Measurements from ENCODE around the gene PHF24. TPM values are rescaled to one million over a fixed set of nuclear protein-coding genes. Genes with fewer than 3 reads are reported as not detected.

PHF24 gene
- total RNA-seq, 1 experiment from 2014 or later, result not detected

- no peak for DNase-seq (ENCODE audit: low read depth in 1 of 2, low spot score in 2 of 2)
- Histone ChIP-seq H3K4me3 (no peak overlapping the region), H3K27ac (no peak overlapping the region), H3K4me1 (replicated peaks) (no peaks in the 10 kb centered on the region), H3K36me3 (no peaks in the 10 kb centered on the region), H3K9me3 (replicated peaks) (no peaks in the 10 kb centered on the region), H3K27me3 (replicated peaks) (peaks cover 18% of the 10 kb centered on the region)
Measured at GRCh38 chr9:34963552-34963951, 5.5 kb downstream of the PHF24 start.

- DNase-seq (ENCODE audit: low read depth in 1 of 2, low spot score in 2 of 2), result no peak
- peaks cover 21% of the 10 kb centered on the region for H3K27me3 ChIP-seq (replicated peaks)
- H3K4me1 ChIP-seq (replicated peaks), result no peaks in the 10 kb centered on the region
- H3K27ac ChIP-seq, result no peak overlapping the region
- no peaks in the 10 kb centered on the region for H3K9me3 ChIP-seq (replicated peaks)
- H3K4me3 ChIP-seq, result no peak overlapping the region
- H3K36me3 ChIP-seq, result no peaks in the 10 kb centered on the region
Measured at GRCh38 chr9:34964458-34964857, 6.4 kb downstream of the PHF24 start.

GRCh38 chr9:34971146-34971811, 13.2 kb downstream of the PHF24 start:
- no peaks in the 10 kb centered on the region for H3K4me1 ChIP-seq (replicated peaks)
- no peak overlapping the region for H3K27ac ChIP-seq
- H3K27me3 ChIP-seq (replicated peaks), result peaks cover 12% of the 10 kb centered on the region
- H3K4me3 ChIP-seq, result no peak overlapping the region
- H3K9me3 ChIP-seq (replicated peaks), result no peaks in the 10 kb centered on the region
- DNase-seq (ENCODE audit: low read depth in 1 of 2, low spot score in 2 of 2), result no peak
- no peaks in the 10 kb centered on the region for H3K36me3 ChIP-seq

GRCh38 chr9:34974664-34975063, 16.6 kb downstream of the PHF24 start:
- no peaks in the 10 kb centered on the region for H3K36me3 ChIP-seq
- no peak for DNase-seq (ENCODE audit: low read depth in 1 of 2, low spot score in 2 of 2)
- H3K27me3 ChIP-seq (replicated peaks), result no peaks in the 10 kb centered on the region
- H3K27ac ChIP-seq, result no peak overlapping the region
- no peak overlapping the region for H3K4me3 ChIP-seq
- no peaks in the 10 kb centered on the region for H3K9me3 ChIP-seq (replicated peaks)
- no peaks in the 10 kb centered on the region for H3K4me1 ChIP-seq (replicated peaks)

- H3K27ac ChIP-seq, result no peak overlapping the region
- H3K4me1 ChIP-seq (replicated peaks), result no peaks in the 10 kb centered on the region
- no peaks in the 10 kb centered on the region for H3K36me3 ChIP-seq
- no peaks in the 10 kb centered on the region for H3K27me3 ChIP-seq (replicated peaks)
- H3K9me3 ChIP-seq (replicated peaks), result no peaks in the 10 kb centered on the region
- no peak overlapping the region for H3K4me3 ChIP-seq
- no peak for DNase-seq (ENCODE audit: low read depth in 1 of 2, low spot score in 2 of 2)
Measured at GRCh38 chr9:34976441-34976840, 18.4 kb downstream of the PHF24 start.

- H3K36me3 ChIP-seq, result no peaks in the 10 kb centered on the region
- no peaks in the 10 kb centered on the region for H3K4me1 ChIP-seq (replicated peaks)
- H3K4me3 ChIP-seq, result no peak overlapping the region
- H3K9me3 ChIP-seq (replicated peaks), result no peaks in the 10 kb centered on the region
- H3K27ac ChIP-seq, result no peak overlapping the region
- no peak for DNase-seq (ENCODE audit: low read depth in 1 of 2, low spot score in 2 of 2)
- no peaks in the 10 kb centered on the region for H3K27me3 ChIP-seq (replicated peaks)
Measured at GRCh38 chr9:34976992-34977391, 18.9 kb downstream of the PHF24 start.

- Histone ChIP-seq H3K27me3 (replicated peaks) (no peaks in the 10 kb centered on the region), H3K36me3 (no peaks in the 10 kb centered on the region), H3K4me3 (no peak overlapping the region), H3K27ac (no peak overlapping the region), H3K4me1 (replicated peaks) (no peaks in the 10 kb centered on the region), H3K9me3 (replicated peaks) (no peaks in the 10 kb centered on the region)
- no peak for DNase-seq (ENCODE audit: low read depth in 1 of 2, low spot score in 2 of 2)
Measured at GRCh38 chr9:34980181-34980761, 22.2 kb downstream of the PHF24 start.

GRCh38 chr9:34982361-34982760, 24.3 kb downstream of the PHF24 start:
- no peaks in the 10 kb centered on the region for H3K9me3 ChIP-seq (replicated peaks)
- no peaks in the 10 kb centered on the region for H3K27me3 ChIP-seq (replicated peaks)
- H3K27ac ChIP-seq, result no peak overlapping the region
- no peaks in the 10 kb centered on the region for H3K4me1 ChIP-seq (replicated peaks)
- no peak for DNase-seq (ENCODE audit: low read depth in 1 of 2, low spot score in 2 of 2)
- H3K36me3 ChIP-seq, result no peaks in the 10 kb centered on the region
- H3K4me3 ChIP-seq, result no peak overlapping the region

- DNase-seq (ENCODE audit: low read depth in 1 of 2, low spot score in 2 of 2), result no peak
- Histone ChIP-seq H3K9me3 (replicated peaks) (no peaks in the 10 kb centered on the region), H3K4me1 (replicated peaks) (no peaks in the 10 kb centered on the region), H3K4me3 (no peak overlapping the region), H3K27ac (no peak overlapping the region), H3K36me3 (no peaks in the 10 kb centered on the region), H3K27me3 (replicated peaks) (no peaks in the 10 kb centered on the region)
Measured at GRCh38 chr9:34983209-34983608, 25.1 kb downstream of the PHF24 start.

- DNase-seq (ENCODE audit: low read depth in 1 of 2, low spot score in 2 of 2), result no peak
- H3K36me3 ChIP-seq, result no peaks in the 10 kb centered on the region
- H3K9me3 ChIP-seq (replicated peaks), result no peaks in the 10 kb centered on the region
- H3K4me1 ChIP-seq (replicated peaks), result no peaks in the 10 kb centered on the region
- no peak overlapping the region for H3K27ac ChIP-seq
- no peak overlapping the region for H3K4me3 ChIP-seq
- no peaks in the 10 kb centered on the region for H3K27me3 ChIP-seq (replicated peaks)
Measured at GRCh38 chr9:34984049-34984448, 26.0 kb downstream of the PHF24 start.

GRCh38 chr9:34985311-34985899, 27.3 kb downstream of the PHF24 start:
- Histone ChIP-seq H3K27me3 (replicated peaks) (no peaks in the 10 kb centered on the region), H3K36me3 (no peaks in the 10 kb centered on the region; the same call in 1 of the 2 replicates), H3K9me3 (replicated peaks) (no peaks in the 10 kb centered on the region), H3K27ac (no peak overlapping the region), H3K4me1 (replicated peaks) (no peaks in the 10 kb centered on the region), H3K4me3 (no peak overlapping the region)
- peak; percentile 23 to 50 for DNase-seq (ENCODE audit: low read depth in 1 of 2, low spot score in 2 of 2)

- DNase-seq (ENCODE audit: low read depth in 1 of 2, low spot score in 2 of 2), result no peak
- Histone ChIP-seq H3K27me3 (replicated peaks) (no peaks in the 10 kb centered on the region), H3K4me1 (replicated peaks) (no peaks in the 10 kb centered on the region), H3K36me3 (no peaks in the 10 kb centered on the region; the same call in 1 of the 2 replicates), H3K9me3 (replicated peaks) (no peaks in the 10 kb centered on the region), H3K27ac (no peak overlapping the region), H3K4me3 (no peak overlapping the region)
Measured at GRCh38 chr9:34986540-34987047, 28.5 kb downstream of the PHF24 start.

- H3K27me3 ChIP-seq (replicated peaks), result no peaks in the 10 kb centered on the region
- H3K36me3 ChIP-seq, result no peaks in the 10 kb centered on the region; the same call in 1 of the 2 replicates
- DNase-seq (ENCODE audit: low read depth in 1 of 2, low spot score in 2 of 2), result no peak
- H3K4me3 ChIP-seq, result no peak overlapping the region
- H3K9me3 ChIP-seq (replicated peaks), result no peaks in the 10 kb centered on the region
- H3K4me1 ChIP-seq (replicated peaks), result peaks cover 7% of the 10 kb centered on the region
- no peak overlapping the region for H3K27ac ChIP-seq
Measured at GRCh38 chr9:34987160-34987901, 29.2 kb downstream of the PHF24 start.
